IMR-90 (cell line): ENCODE results near the gene RASAL1. TPM values are rescaled to one million over a fixed set of nuclear protein-coding genes. Genes with fewer than 3 reads are reported as not detected.

Source experiments
- ATAC-seq: fragments of 200-7000 bp; cut with Tn5 transposase; 2 replicates; pipeline ENCODE4 v1.9.1; 2020; ENCODE audit warnings: low read depth, mild to moderate bottlenecking, moderate library complexity
- BruUV-seq: library from RNA; stranded (reverse); fragments of 400-500 nt; replicated peaks from 2 replicates; lab custom pipeline; 2021; lab: Mats Ljungman, UMichigan
- CTCF ChIA-PET: fragments of 300-600 bp; formaldehyde crosslinking; extraction: SDS; loops from one replicate; lab custom pipeline; 2021; ENCODE audit warnings: antibody characterized with exemption; lab: Yijun Ruan, JAX
- POLR2A ChIA-PET: fragments of 300-600 bp; sonication (Branson Sonifier 250); formaldehyde crosslinking; loops from one replicate; lab custom pipeline; 2022; ENCODE audit warnings: antibody characterized with exemption; ENCODE audit not compliant: unreplicated experiment; lab: Charles Lee
- DNase-seq: peaks from one replicate; pipeline ENCODE4 v3.0.0; 2013
- H2AFZ ChIP-seq: replicated peaks from 2 replicates; pipeline ENCODE3; 2013; ENCODE audit warnings: low read length, mild to moderate bottlenecking; ENCODE audit not compliant: poor library complexity
- H2AK5ac ChIP-seq: 2 replicates; pipeline ENCODE4 v1.6.1; 2013; ENCODE audit warnings: low read depth, low read length, inconsistent platforms
- H2AK9ac ChIP-seq: replicated peaks from 2 replicates; pipeline ENCODE3; 2013; ENCODE audit warnings: mild to moderate bottlenecking, low read depth, low read length, moderate library complexity; ENCODE audit not compliant: poor library complexity
- H2BK120ac ChIP-seq: 2 replicates; pipeline ENCODE4 v1.6.1; 2013; ENCODE audit warnings: low read depth, low read length, inconsistent platforms
- H2BK15ac ChIP-seq: 3 replicates; pipeline ENCODE4 v1.6.1; 2013; ENCODE audit warnings: low read depth, low read length, inconsistent platforms
- H2BK20ac ChIP-seq: 2 replicates; pipeline ENCODE4 v1.6.1; 2013; ENCODE audit warnings: low read depth, mild to moderate bottlenecking, inconsistent platforms, low read length, moderate library complexity
- H2BK5ac ChIP-seq: 2 replicates; pipeline ENCODE4 v1.6.1; 2013; ENCODE audit warnings: mild to moderate bottlenecking, low read depth, low read length, inconsistent platforms; ENCODE audit not compliant: poor library complexity, severe bottlenecking
- H3K14ac ChIP-seq: replicated peaks from 2 replicates; pipeline ENCODE4 v1.6.1; 2013; ENCODE audit warnings: low read depth, low read length, inconsistent platforms
- H3K18ac ChIP-seq: 2 replicates; pipeline ENCODE4 v1.6.1; 2013; ENCODE audit warnings: low read depth, low read length, control low read depth
- H3K23ac ChIP-seq: 2 replicates; pipeline ENCODE4 v1.6.1; 2013; ENCODE audit warnings: low read depth, low read length, inconsistent platforms
- H3K27ac ChIP-seq: 2 replicates; pipeline ENCODE4 v1.5.1; 2013; ENCODE audit warnings: mild to moderate bottlenecking, control low read depth, low read length; ENCODE audit not compliant: insufficient read depth
- H3K27me3 ChIP-seq: 2 replicates; pipeline ENCODE4 v1.6.1; 2013; ENCODE audit warnings: low read length; ENCODE audit not compliant: control insufficient read depth, insufficient read depth
- H3K36me3 ChIP-seq: 2 replicates; pipeline ENCODE4 v1.6.1; 2013; ENCODE audit warnings: low read length, mixed read lengths; ENCODE audit not compliant: control insufficient read depth, insufficient read depth
- H3K4ac ChIP-seq: 2 replicates; pipeline ENCODE4 v1.6.1; 2013; ENCODE audit warnings: low read depth, low read length, inconsistent platforms
- H3K4me1 ChIP-seq: 2 replicates; pipeline ENCODE4 v1.6.1; 2013; ENCODE audit warnings: low read length, mixed read lengths; ENCODE audit not compliant: control insufficient read depth, insufficient read depth
- H3K4me2 ChIP-seq: 2 replicates; pipeline ENCODE4 v1.6.1; 2013; ENCODE audit warnings: low read depth, mild to moderate bottlenecking, control low read depth, low read length, moderate library complexity
- H3K4me3 ChIP-seq: 2 replicates; pipeline ENCODE4 v1.5.1; 2013; ENCODE audit warnings: low read depth, mild to moderate bottlenecking, control low read depth, low read length, moderate library complexity; ENCODE audit not compliant: insufficient read depth
- H3K56ac ChIP-seq: 2 replicates; pipeline ENCODE4 v1.6.1; 2013; ENCODE audit warnings: low read length, inconsistent platforms; ENCODE audit not compliant: insufficient read depth; ENCODE audit errors: extremely low read depth
- H3K79me1 ChIP-seq, 2 experiments: 2 replicates each; pipeline ENCODE4 v1.6.1; 2013; ENCODE audit warnings: low read length in 2 of 2, inconsistent platforms in 1 of 2, low read depth in 1 of 2
- H3K9ac ChIP-seq: 2 replicates; pipeline ENCODE4 v1.6.1; 2013; ENCODE audit warnings: low read depth, low read length, control low read depth
- H3K9me1 ChIP-seq: 2 replicates; pipeline ENCODE4 v1.6.1; 2013; ENCODE audit warnings: low read length, inconsistent platforms; ENCODE audit not compliant: insufficient read depth
- H3K9me3 ChIP-seq: 2 replicates; pipeline ENCODE4 v1.6.1; 2013; ENCODE audit warnings: low read length; ENCODE audit not compliant: control insufficient read depth, insufficient read depth
- H4K20me1 ChIP-seq: 2 replicates; pipeline ENCODE4 v1.6.1; 2013; ENCODE audit warnings: low read length, inconsistent platforms; ENCODE audit not compliant: insufficient read depth
- H4K5ac ChIP-seq: 2 replicates; pipeline ENCODE4 v1.6.1; 2013; ENCODE audit warnings: mild to moderate bottlenecking, low read depth, low read length, control low read depth
- H4K8ac ChIP-seq, 2 experiments: 2 replicates each; pipeline ENCODE4 v1.6.1; 2013; ENCODE audit warnings: low read depth in 2 of 2, low read length in 2 of 2, control low read depth in 1 of 2, inconsistent platforms in 1 of 2
- H4K91ac ChIP-seq: 2 replicates; pipeline ENCODE4 v1.6.1; 2013; ENCODE audit warnings: low read depth, low read length, inconsistent platforms; ENCODE audit not compliant: insufficient read depth
- CTCF ChIP-seq: conservative IDR thresholded peaks from 2 replicates; pipeline ENCODE4 v1.5.1; 2012; ENCODE audit warnings: mild to moderate bottlenecking, low read depth, low read length, improper control_type of control experiment
- MAFK ChIP-seq: IDR thresholded peaks from 2 replicates; pipeline ENCODE4 v1.6.1; 2012; ENCODE audit warnings: low read depth, low read length, improper control_type of control experiment
- WGBS, 2 experiments: methylation state at CpG; one replicate each; pipeline versions ENCODE4 v1.1.5 to v1.1.7; 2013; ENCODE audit warnings: missing lambda C conversion rate in 2 of 2; ENCODE audit not compliant: insufficient read length in 1 of 2; ENCODE audit errors: extremely low coverage in 2 of 2; 5-methylcytosine and 5-hydroxymethylcytosine counted together
- dilution Hi-C: fragments of 300-500 bp; cut with HindIII; formaldehyde crosslinking; loops from one replicate; pipeline ENCODE4 v1.14.3; 2018; ENCODE audit warnings: low sequenced_read_pairs; ENCODE audit not compliant: unreplicated experiment
- in situ Hi-C: fragments of 300-500 bp; cut with MboI; formaldehyde crosslinking; loops from 3 replicates; pipeline ENCODE4 v1.14.3; 2019; ENCODE audit warnings: low sequenced_read_pairs, inconsistent platforms, mixed read lengths
- intact Hi-C: fragments of 100-400 bp; cut with micrococcal nuclease; formaldehyde crosslinking; loops from 2 replicates; pipeline ENCODE4 v1.10.0; 2022
- microRNA-seq, 2 experiments: library from miRNA; stranded (forward) in 1 of 2; unstranded in 1 of 2; fragments of 10-50 nt in 1 of 2; fragments of <30 nt in 1 of 2; gene quantifications in 1 of 2; microRNA quantifications in 1 of 2; one replicate each; pipeline versions ENCODE3 to v1.1.0; 2013 to 2020; ENCODE audit not compliant: insufficient read depth in 1 of 2, insufficient read length in 1 of 2, unreplicated experiment in 1 of 2
- polyA plus RNA-seq, 3 experiments: library from polyadenylated mRNA; depleted of rRNA; stranded (reverse); fragments of >200 nt; gene quantifications; 2 replicates each; pipeline ENCODE4 v1.2.3, GENCODE V29; 2012; ENCODE audit warnings: low replicate concordance in 1 of 3
- small RNA-seq, 5 experiments: library from RNA; depleted of rRNA; stranded (forward); fragments of <200 nt; gene quantifications; one replicate each; pipeline ENCODE3, GENCODE V24; 2012
- total RNA-seq: library from RNA; depleted of rRNA; stranded (reverse); fragments of >200 nt; gene quantifications from 2 replicates; pipeline ENCODE4 v1.2.3, GENCODE V29; 2012; rRNA removed

RASAL1 gene
- total and polyA plus RNA-seq, 2 of the 4 experiments (the other 2 are of a cell fraction), result not detected

DNA sequence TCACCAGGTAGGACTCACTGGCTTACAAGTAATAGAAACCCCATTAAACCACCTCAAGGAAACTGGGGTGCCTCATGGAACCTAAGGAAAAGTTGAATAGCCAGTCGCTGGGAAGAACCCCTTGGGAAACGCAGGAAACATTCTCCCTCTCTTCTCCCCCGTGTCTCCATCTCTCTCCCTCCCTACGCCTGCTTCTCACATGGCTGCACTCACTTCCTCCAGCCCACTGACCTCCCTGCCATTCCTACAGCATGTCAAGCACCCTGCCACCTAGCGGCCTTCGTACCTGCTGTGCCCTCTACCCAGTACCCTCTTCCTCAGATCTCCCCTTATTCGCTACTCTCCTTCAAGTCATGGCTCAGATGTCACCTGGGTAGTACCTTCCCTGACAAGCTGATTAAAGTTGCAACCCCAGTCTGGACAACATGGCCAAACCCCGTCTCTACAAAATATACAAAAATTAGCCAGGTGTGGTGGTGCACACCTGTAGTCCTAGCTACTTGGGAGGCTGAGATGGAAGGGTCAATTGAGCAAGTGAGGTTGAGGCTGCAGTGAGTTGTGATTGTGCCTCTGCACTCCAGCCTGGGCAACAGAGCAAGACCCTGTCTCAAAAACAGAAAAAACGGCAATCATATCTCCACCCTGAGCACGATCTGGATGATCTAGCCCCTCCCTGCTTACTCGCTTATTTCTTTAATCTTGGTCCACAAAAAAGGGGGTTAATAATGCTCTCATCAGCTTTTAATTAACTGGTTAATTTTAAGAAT lies 85.4 kb downstream of the RASAL1 start:
- Histone ChIP-seq H3K18ac (no peak overlapping the region), H4K5ac (no peak overlapping the region), H4K8ac (no peak overlapping the region), H3K4me3 (no peak overlapping the region), H3K4me2 (no peak overlapping the region), H3K27me3 (peaks cover 5% of the 10 kb centered on the region), H4K91ac (no peak overlapping the region), H3K79me1 (no peaks in the 10 kb centered on the region), H2BK15ac (no peak overlapping the region), H3K9me1 (no peaks in the 10 kb centered on the region), H2AK5ac (no peak overlapping the region), H4K20me1 (no peaks in the 10 kb centered on the region), H2AK9ac (no peak overlapping the region), H3K56ac (no peak overlapping the region), H3K4me1 (no peaks in the 10 kb centered on the region), H3K4ac (no peak overlapping the region), H3K9me3 (no peaks in the 10 kb centered on the region), H2BK120ac (no peak overlapping the region), H3K23ac (no peak overlapping the region), H2BK20ac (no peak overlapping the region), H3K14ac (no peak overlapping the region), H2BK5ac (no peak overlapping the region), H3K36me3 (no peaks in the 10 kb centered on the region), H3K27ac (no peak overlapping the region), H2AFZ (no peak overlapping the region), H3K9ac (no peak overlapping the region)
- intact Hi-C loops, result loop anchor here (2.0 kb wide), 1 partner anchor 377 kb away; no protein-coding TSS in a partner anchor
- in situ Hi-C loops, result loop anchor here (5.0 kb wide), 1 partner anchor 122 kb away; no protein-coding TSS in a partner anchor
- DNase-seq (no peak), ATAC-seq (no peak)
- TF ChIP-seq CTCF (0 out of 2 replicates have a peak, but pooled peaks have one; percentile 4), MAFK (no peak)
- POLR2A ChIA-PET, result no interaction called here
- CTCF ChIA-PET, result interaction anchor here (2.1 kb wide), 1 partner anchor 103 kb away, joined by 8 read pairs; no protein-coding TSS in a partner anchor
- BruUV-seq, result no TSS peak
- dilution Hi-C loops, result no loop called here
- WGBS, 2 experiments, result 9% methylated on average over 7 of the region's 11 CpGs; no CpG with 5 or more reads in 1 of the 2 experiments

Small RNA genes within 50 kb of the gene (microRNA-seq; reads per million reads assigned to microRNA genes)
- gene MIR7106 (ENCODE audit: insufficient read depth in 1 of 2, insufficient read length in 1 of 2, unreplicated experiment in 1 of 2) (0 reads per million in 2 experiments), gene RF00019 (ENCODE audit: insufficient read depth, insufficient read length) (not detected)

Small RNA genes within 50 kb of the gene (small RNA-seq; reads per million reads assigned to genes)
- gene MIR7106 (0 reads per million in 5 experiments), gene RF00019 (0 reads per million in 5 experiments)

Other genes with a start within 250 kb of the RASAL1 start
- gene OAS1, start 228.8 kb downstream of the RASAL1 start, total RNA-seq, result not detected in 2 replicates
- gene OAS1, start 228.8 kb downstream of the RASAL1 start, polyA plus RNA-seq (2012; rRNA removed), result not detected in 2 replicates
- gene OAS3, start 197.3 kb downstream of the RASAL1 start, total RNA-seq, result 4.1 and 4.4 TPM in 2 replicates
- gene OAS3, start 197.3 kb downstream of the RASAL1 start, polyA plus RNA-seq (2012; rRNA removed), result 6.9 and 7.8 TPM in 2 replicates
- under 0.01 TPM in 1 of 2 replicates, not detected in the other for gene OAS2, start 157.2 kb downstream of the RASAL1 start, total RNA-seq
- not detected in 2 replicates for gene OAS2, start 157.2 kb downstream of the RASAL1 start, polyA plus RNA-seq (2012; rRNA removed)
- gene DTX1, start 79.0 kb downstream of the RASAL1 start, total RNA-seq, result not detected in 2 replicates
- gene DTX1, start 79.0 kb downstream of the RASAL1 start, polyA plus RNA-seq (2012; rRNA removed), result not detected in 2 replicates
- not detected in 2 replicates for gene CFAP73, start 14.0 kb upstream of the RASAL1 start, total RNA-seq
- gene CFAP73, start 14.0 kb upstream of the RASAL1 start, polyA plus RNA-seq (2012; rRNA removed), result not detected in 2 replicates
- gene DDX54, start 49.7 kb upstream of the RASAL1 start, total RNA-seq, result 23.8 and 24.4 TPM in 2 replicates
- 47.5 and 55.1 TPM in 2 replicates for gene DDX54, start 49.7 kb upstream of the RASAL1 start, polyA plus RNA-seq (2012; rRNA removed)
- gene RITA1, start 50.0 kb upstream of the RASAL1 start, total RNA-seq, result 14.7 and 15.0 TPM in 2 replicates
- gene RITA1, start 50.0 kb upstream of the RASAL1 start, polyA plus RNA-seq (2012; rRNA removed), result 14.2 and 15.2 TPM in 2 replicates
- gene TPCN1, start 85.7 kb upstream of the RASAL1 start, total RNA-seq, result 2.0 and 2.5 TPM in 2 replicates
- gene TPCN1, start 85.7 kb upstream of the RASAL1 start, polyA plus RNA-seq (2012; rRNA removed), result 10.4 and 13.2 TPM in 2 replicates
- 4.1 and 5.0 TPM in 2 replicates for gene SLC8B1, start 199.3 kb upstream of the RASAL1 start, total RNA-seq
- 9.7 and 10.2 TPM in 2 replicates for gene SLC8B1, start 199.3 kb upstream of the RASAL1 start, polyA plus RNA-seq (2012; rRNA removed)
- gene PLBD2, start 222.8 kb upstream of the RASAL1 start, total RNA-seq, result 7.3 and 8.1 TPM in 2 replicates
- gene PLBD2, start 222.8 kb upstream of the RASAL1 start, polyA plus RNA-seq (2012; rRNA removed), result 37.1 and 44.5 TPM in 2 replicates